ENCODE results near the gene POMC. TPM values are rescaled to one million over a fixed set of nuclear protein-coding genes. Genes with fewer than 3 reads are reported as not detected.
"Not testable (repeated sequence)": the region's sequence is repeated elsewhere in the genome, so short reads cannot be mapped to it uniquely, and the experiment has no call there.

POMC gene
- total RNA-seq (3.8 TPM), polyA plus RNA-seq (1 to 10 TPM; 3.9 to 9.6 (median 6.3) TPM)

- no peak within 1 kb of the TSS for H3K4me3 ChIP-seq (ENCODE audit: low read depth, low read length)
- Mint-ChIP-seq H3K4me1 (peaks cover 6 to 31% (median 13%) of the 10 kb centered on the region in 4 donors), H3K36me3 (no peaks in the 10 kb centered on the region), H3K27me3 (peaks cover 77% of the 10 kb centered on the region), H3K27ac (peak within 1 kb of the TSS in 1 of 3 donors; percentile 58), H3K9me3 (no peaks in the 10 kb centered on the region), H3K4me3 (peak within 1 kb of the TSS; percentile 64 to 85 (median 67))
- no peak within 1 kb of the TSS for H3K27ac ChIP-seq (ENCODE audit: insufficient read depth, low read length, poor library complexity, severe bottlenecking)
- peak; percentile 33 to 54 for ATAC-seq (ENCODE audit: low read depth in 2 of 2)
- no peaks in the 10 kb centered on the region for H3K9me3 ChIP-seq (ENCODE audit: control insufficient read depth in 2 of 2, low read length in 2 of 2)
- peaks cover 19% of the 10 kb centered on the region for H3K4me1 ChIP-seq (ENCODE audit: control insufficient read depth, insufficient read depth, low read length, poor library complexity, severe bottlenecking)
- peak in 2 of 3 donors; percentile 37 to 42 for DNase-seq
- peaks cover 29% of the 10 kb centered on the region for H3K27me3 ChIP-seq (ENCODE audit: control insufficient read depth, insufficient read depth, low read length)
- no peaks in the 10 kb centered on the region for H3K36me3 ChIP-seq (ENCODE audit: control insufficient read depth, insufficient read depth, low read length)
Measured at GRCh38 chr2:25168256-25169072, at the start of gene POMC. TSS of gene POMC (minus strand) at chr2:25168580. CDS start at chr2:25164772, 3,808 bp downstream.

- Mint-ChIP-seq H3K4me1 (peaks cover 0 to 24% (median 7%) of the 10 kb centered on the region in 4 donors), H3K27me3 (peaks cover 4% of the 10 kb centered on the region), H3K9me3 (no peaks in the 10 kb centered on the region), H3K27ac (no peak overlapping the region), H3K36me3 (no peaks in the 10 kb centered on the region), H3K4me3 (peak overlapping the region in 3 of 4 donors; percentile 15 to 43 (median 36))
- no peaks in the 10 kb centered on the region for H3K27me3 ChIP-seq (ENCODE audit: control insufficient read depth, insufficient read depth, low read length)
- no peaks in the 10 kb centered on the region for H3K9me3 ChIP-seq (ENCODE audit: control insufficient read depth in 2 of 2, low read length in 2 of 2)
- DNase-seq (no peak), ATAC-seq (ENCODE audit: low read depth in 2 of 2) (no peak)
- H3K4me3 ChIP-seq (ENCODE audit: low read depth, low read length): no peak overlapping the region
- H3K36me3 ChIP-seq (ENCODE audit: control insufficient read depth, insufficient read depth, low read length): no peaks in the 10 kb centered on the region
- H3K27ac ChIP-seq (ENCODE audit: insufficient read depth, low read length, poor library complexity, severe bottlenecking): no peak overlapping the region
- H3K4me1 ChIP-seq (ENCODE audit: control insufficient read depth, insufficient read depth, low read length, poor library complexity, severe bottlenecking): peaks cover 9% of the 10 kb centered on the region
Measured at GRCh38 chr2:25218100-25218499, 49.7 kb upstream of the POMC start.

GRCh38 chr2:25215948-25216679 is 47.7 kb upstream of the POMC start:
- peak overlapping the region; percentile 67 for H3K27ac ChIP-seq (ENCODE audit: insufficient read depth, low read length, poor library complexity, severe bottlenecking)

GRCh38 chr2:25215232-25215631 is 46.9 kb upstream of the POMC start:
- H3K36me3 Mint-ChIP-seq: no peaks in the 10 kb centered on the region
- no peak for ATAC-seq (ENCODE audit: low read depth in 2 of 2)
- Histone ChIP-seq H3K4me3 (ENCODE audit: low read depth, low read length) (no peak overlapping the region), H3K9me3 (ENCODE audit: control insufficient read depth in 2 of 2, low read length in 2 of 2) (no peaks in the 10 kb centered on the region), H3K27me3 (ENCODE audit: control insufficient read depth, insufficient read depth, low read length) (no peaks in the 10 kb centered on the region), H3K4me1 (ENCODE audit: control insufficient read depth, insufficient read depth, low read length, poor library complexity, severe bottlenecking) (peaks cover 16% of the 10 kb centered on the region), H3K27ac (ENCODE audit: insufficient read depth, low read length, poor library complexity, severe bottlenecking) (peak overlapping the region; percentile 67), H3K36me3 (ENCODE audit: control insufficient read depth, insufficient read depth, low read length) (no peaks in the 10 kb centered on the region)
- H3K27me3 Mint-ChIP-seq: peaks cover 4% of the 10 kb centered on the region
- no peak for DNase-seq
- peak overlapping the region; percentile 82 to 89 (median 87) for H3K4me3 Mint-ChIP-seq
- peaks cover under 1 to 35% (median 11%) of the 10 kb centered on the region in 4 donors for H3K4me1 Mint-ChIP-seq
- peak overlapping the region; percentile 88 to 90 (median 90) for H3K27ac Mint-ChIP-seq
- no peaks in the 10 kb centered on the region for H3K9me3 Mint-ChIP-seq

More at GRCh38 chr2:25215948-25216679, 47.7 kb upstream of the POMC start:
- Mint-ChIP-seq H3K4me3 (peak overlapping the region; percentile 82 to 89 (median 87)), H3K4me1 (peaks cover 0 to 29% (median 7%) of the 10 kb centered on the region in 4 donors), H3K36me3 (no peaks in the 10 kb centered on the region), H3K9me3 (no peaks in the 10 kb centered on the region), H3K27ac (peak overlapping the region; percentile 80 to 90 (median 88)), H3K27me3 (peaks cover 4% of the 10 kb centered on the region)
- peak; percentile 76 to 92 (median 87) for DNase-seq
- Histone ChIP-seq H3K9me3 (ENCODE audit: control insufficient read depth in 2 of 2, low read length in 2 of 2) (no peaks in the 10 kb centered on the region), H3K4me1 (ENCODE audit: control insufficient read depth, insufficient read depth, low read length, poor library complexity, severe bottlenecking) (peaks cover 9% of the 10 kb centered on the region), H3K36me3 (ENCODE audit: control insufficient read depth, insufficient read depth, low read length) (no peaks in the 10 kb centered on the region), H3K27me3 (ENCODE audit: control insufficient read depth, insufficient read depth, low read length) (no peaks in the 10 kb centered on the region), H3K4me3 (ENCODE audit: low read depth, low read length) (peak overlapping the region; percentile 64)
- peak; percentile 90 to 94 for ATAC-seq (ENCODE audit: low read depth in 2 of 2)

GRCh38 chr2:25213229-25213628 is 44.8 kb upstream of the POMC start:
- no peak for ATAC-seq (ENCODE audit: low read depth in 2 of 2)
- Mint-ChIP-seq H3K27ac (no peak overlapping the region), H3K4me3 (peak overlapping the region in 1 of 4 donors; percentile 32), H3K36me3 (no peaks in the 10 kb centered on the region), H3K27me3 (no peaks in the 10 kb centered on the region), H3K4me1 (peaks cover 5 to 45% (median 13%) of the 10 kb centered on the region in 4 donors), H3K9me3 (no peaks in the 10 kb centered on the region)
- Histone ChIP-seq H3K27ac (ENCODE audit: insufficient read depth, low read length, poor library complexity, severe bottlenecking) (no peak overlapping the region), H3K9me3 (ENCODE audit: control insufficient read depth in 2 of 2, low read length in 2 of 2) (no peaks in the 10 kb centered on the region), H3K27me3 (ENCODE audit: control insufficient read depth, insufficient read depth, low read length) (no peaks in the 10 kb centered on the region), H3K36me3 (ENCODE audit: control insufficient read depth, insufficient read depth, low read length) (no peaks in the 10 kb centered on the region), H3K4me3 (ENCODE audit: low read depth, low read length) (no peak overlapping the region), H3K4me1 (ENCODE audit: control insufficient read depth, insufficient read depth, low read length, poor library complexity, severe bottlenecking) (peaks cover 23% of the 10 kb centered on the region)
- DNase-seq: no peak

GRCh38 chr2:25210923-25211322 is 42.5 kb upstream of the POMC start:
- H3K9me3 Mint-ChIP-seq; H3K36me3 ChIP-seq (ENCODE audit: control insufficient read depth, insufficient read depth, low read length); H3K27me3 Mint-ChIP-seq; H3K9me3 ChIP-seq (ENCODE audit: control insufficient read depth in 2 of 2, low read length in 2 of 2); H3K4me3 ChIP-seq (ENCODE audit: low read depth, low read length); H3K27me3 ChIP-seq (ENCODE audit: control insufficient read depth, insufficient read depth, low read length); ATAC-seq (ENCODE audit: low read depth in 2 of 2); H3K27ac ChIP-seq (ENCODE audit: insufficient read depth, low read length, poor library complexity, severe bottlenecking); H3K36me3 Mint-ChIP-seq; DNase-seq: not testable (repeated sequence)
- peak overlapping the region in 2 of 4 donors; percentile 36 to 58 for H3K4me3 Mint-ChIP-seq
- peaks cover 5 to 40% (median 15%) of the 10 kb centered on the region in 4 donors for H3K4me1 Mint-ChIP-seq
- peaks cover 14% of the 10 kb centered on the region for H3K4me1 ChIP-seq (ENCODE audit: control insufficient read depth, insufficient read depth, low read length, poor library complexity, severe bottlenecking)
- peak overlapping the region in 2 of 3 donors; percentile 44 to 55 for H3K27ac Mint-ChIP-seq

- H3K27me3 ChIP-seq (ENCODE audit: control insufficient read depth, insufficient read depth, low read length): no peaks in the 10 kb centered on the region
- Mint-ChIP-seq H3K4me3 (no peak overlapping the region), H3K36me3 (no peaks in the 10 kb centered on the region), H3K27me3 (no peaks in the 10 kb centered on the region), H3K4me1 (peaks cover 5 to 36% (median 13%) of the 10 kb centered on the region in 4 donors), H3K9me3 (no peaks in the 10 kb centered on the region), H3K27ac (peak overlapping the region in 1 of 3 donors; percentile 56)
- no peak overlapping the region for H3K4me3 ChIP-seq (ENCODE audit: low read depth, low read length)
- ATAC-seq (ENCODE audit: low read depth in 2 of 2) (no peak), DNase-seq (no peak)
- no peaks in the 10 kb centered on the region for H3K36me3 ChIP-seq (ENCODE audit: control insufficient read depth, insufficient read depth, low read length)
- H3K9me3 ChIP-seq (ENCODE audit: control insufficient read depth in 2 of 2, low read length in 2 of 2): no peaks in the 10 kb centered on the region
- peaks cover 14% of the 10 kb centered on the region for H3K4me1 ChIP-seq (ENCODE audit: control insufficient read depth, insufficient read depth, low read length, poor library complexity, severe bottlenecking)
- no peak overlapping the region for H3K27ac ChIP-seq (ENCODE audit: insufficient read depth, low read length, poor library complexity, severe bottlenecking)
Measured at GRCh38 chr2:25207078-25207545, 38.7 kb upstream of the POMC start.

Measured in CD4-positive, CD25-positive, alpha-beta regulatory T cell (primary cell).